ENCODE measurements around the gene RAB29.
A peak's percentile ranks its signal among the peaks of the same experiment; 100 is the strongest.
"Not testable (repeated sequence)": the region's sequence is repeated elsewhere in the genome, so short reads cannot be mapped to it uniquely, and the experiment has no call there.

Gene RAB29, protein sequence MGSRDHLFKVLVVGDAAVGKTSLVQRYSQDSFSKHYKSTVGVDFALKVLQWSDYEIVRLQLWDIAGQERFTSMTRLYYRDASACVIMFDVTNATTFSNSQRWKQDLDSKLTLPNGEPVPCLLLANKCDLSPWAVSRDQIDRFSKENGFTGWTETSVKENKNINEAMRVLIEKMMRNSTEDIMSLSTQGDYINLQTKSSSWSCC

DNA sequence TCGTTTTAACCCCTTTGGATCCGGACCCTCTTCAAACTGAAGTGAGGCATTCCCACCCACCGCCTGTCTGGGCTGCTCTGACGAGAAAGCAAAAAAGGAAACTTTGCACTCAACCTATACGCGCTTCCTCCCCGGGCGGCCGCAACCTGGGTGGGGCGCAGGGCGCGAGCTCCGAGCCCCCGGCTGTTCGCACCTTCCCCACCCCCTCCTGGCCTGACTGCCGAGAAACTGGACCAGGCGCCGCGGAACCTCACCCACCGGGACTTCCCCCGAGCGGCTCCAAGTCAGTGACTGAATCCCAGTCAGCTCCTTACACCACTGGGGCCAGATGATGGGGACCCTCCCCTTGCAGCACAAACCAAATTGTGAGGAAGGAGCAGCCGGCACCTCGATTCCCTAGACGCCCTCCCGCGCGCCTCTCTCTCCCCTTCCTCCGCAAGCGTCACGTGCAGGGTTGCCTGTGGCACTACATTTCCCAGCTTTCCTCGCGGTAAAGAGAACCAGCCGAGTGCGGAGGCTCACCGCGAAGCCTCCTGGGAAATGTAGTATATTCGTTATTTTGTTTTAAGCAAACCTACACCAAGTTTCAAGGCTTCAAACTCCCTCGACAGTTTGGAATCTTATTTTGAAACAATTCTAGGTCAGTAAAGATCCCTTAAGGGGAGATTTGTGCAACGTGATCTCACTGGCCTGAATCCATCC is at the start of gene RAB29:
Gene RAB29 (minus strand): TSS at position 468 of the 702 bp plus-strand sequence. CDS start 526 bp downstream, outside the sequence.
- DNase-seq (ENCODE audit: low read depth): peak; percentile 56

DNA sequence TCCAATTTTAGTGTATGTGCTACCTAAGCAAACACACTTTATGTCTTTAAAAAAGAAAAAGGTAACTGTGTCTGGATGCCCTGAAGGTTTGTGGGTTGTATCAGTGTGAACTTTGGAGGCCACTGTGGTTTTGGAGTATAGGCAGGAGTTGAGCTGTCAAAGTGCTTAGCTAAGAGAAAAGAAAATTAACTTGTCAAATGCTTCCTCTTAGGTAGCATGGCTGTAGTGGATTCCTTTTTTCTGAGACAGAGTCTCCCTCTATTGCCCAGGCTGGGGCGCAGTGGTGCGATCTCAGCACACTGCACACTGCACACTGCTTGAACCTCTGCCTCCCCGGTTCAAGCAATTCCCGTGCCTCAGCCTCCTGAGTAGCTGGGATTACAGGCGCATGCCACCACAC is 48.9 kb upstream of the RAB29 start:
- no peak for DNase-seq (ENCODE audit: low read depth)

DNA sequence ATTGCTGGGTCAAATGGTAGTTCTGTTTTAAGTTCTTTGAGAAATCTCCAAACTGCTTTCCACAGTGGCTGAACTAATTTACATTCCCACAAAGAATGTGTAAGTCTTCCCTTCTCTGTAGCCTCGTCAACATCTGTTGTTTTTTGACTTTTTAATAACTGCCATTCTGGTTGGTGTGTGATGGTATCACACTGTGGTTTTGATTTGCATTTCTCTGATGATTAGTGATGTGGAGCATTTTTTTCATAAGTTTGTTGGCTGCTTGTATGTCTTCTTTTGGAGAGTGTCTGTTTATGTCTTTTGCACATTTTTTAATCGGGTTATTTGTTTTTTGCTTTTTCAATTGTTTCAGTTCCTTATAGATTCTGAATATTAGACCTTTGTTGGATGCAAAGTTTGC is 48.0 kb upstream of the RAB29 start:
- DNase-seq (ENCODE audit: low read depth): not testable (repeated sequence)

DNA sequence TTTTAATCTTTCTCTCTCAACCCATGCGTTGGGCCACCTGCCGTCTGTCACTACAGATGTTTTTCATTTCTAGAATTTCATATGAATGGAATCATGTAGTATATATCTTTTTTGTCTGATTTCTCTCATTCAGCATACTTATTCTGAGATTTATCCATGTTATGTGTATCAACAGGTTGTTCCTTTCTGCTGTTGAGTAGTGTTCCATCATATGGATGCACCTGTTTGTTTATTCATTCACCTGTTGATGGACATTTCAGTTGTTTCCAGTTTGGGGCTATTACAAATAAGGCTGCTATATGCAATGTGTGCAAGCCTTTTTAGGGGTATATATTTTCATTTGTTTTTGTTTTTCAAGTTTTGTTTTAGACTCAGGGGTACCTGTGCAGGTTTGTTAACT is 47.1 kb upstream of the RAB29 start:
- DNase-seq (ENCODE audit: low read depth): no peak

DNA sequence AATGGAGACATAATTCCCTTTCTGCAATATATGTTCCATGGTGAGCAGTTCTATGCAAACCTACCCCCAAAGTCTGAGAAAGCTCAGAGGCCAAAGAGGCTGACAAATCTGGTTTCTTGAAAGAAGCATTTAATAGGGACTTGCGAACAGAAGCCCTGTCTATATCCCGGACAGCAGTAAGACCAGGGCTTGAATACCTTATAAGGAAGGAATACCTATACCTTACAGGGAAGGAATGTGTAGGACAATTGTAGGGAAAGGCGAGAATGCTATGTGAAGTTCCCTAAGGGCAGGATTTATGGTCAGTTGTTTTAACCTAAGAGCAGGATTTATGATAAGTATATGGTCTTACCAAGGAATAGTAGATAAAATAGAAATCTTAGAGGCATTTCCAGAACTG is 42.7 kb upstream of the RAB29 start:
- no peak for DNase-seq (ENCODE audit: low read depth)

DNA sequence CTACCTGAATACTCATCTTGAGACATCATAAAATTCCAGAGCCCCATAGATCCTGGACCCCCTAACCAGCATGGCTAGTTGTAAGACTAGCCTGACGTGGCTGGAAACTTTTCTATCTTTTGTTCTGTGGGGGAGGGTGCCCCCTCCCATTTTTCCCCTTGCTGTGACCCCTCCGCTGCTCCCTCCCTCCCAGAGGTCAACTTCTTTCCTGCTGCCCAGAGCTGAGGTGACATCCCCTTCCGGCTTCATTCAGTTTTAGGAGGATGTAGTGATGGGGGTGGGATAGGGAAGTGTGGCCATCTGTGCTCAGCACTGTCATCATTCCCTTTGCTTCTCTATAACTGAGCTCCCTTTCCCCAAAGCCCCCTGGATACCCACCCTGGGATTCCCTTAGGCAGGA is 42.1 kb upstream of the RAB29 start:
- DNase-seq (ENCODE audit: low read depth): no peak

DNA sequence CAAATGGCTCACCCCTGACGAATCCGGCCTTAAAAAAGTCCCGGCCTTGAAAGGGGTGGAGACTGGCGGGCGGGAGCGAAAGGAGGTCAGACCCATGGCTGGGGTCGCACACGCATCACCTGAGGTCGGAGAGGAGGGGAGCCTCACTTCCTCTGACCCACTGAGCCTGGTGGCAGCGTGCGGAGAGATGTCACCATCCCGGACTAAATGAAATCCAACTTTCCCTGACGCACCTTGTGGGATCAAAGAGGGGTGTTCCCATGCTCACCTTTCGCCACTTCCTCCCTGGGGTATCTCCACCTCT is 38.4 kb upstream of the RAB29 start:
- no peak for DNase-seq (ENCODE audit: low read depth)

DNA sequence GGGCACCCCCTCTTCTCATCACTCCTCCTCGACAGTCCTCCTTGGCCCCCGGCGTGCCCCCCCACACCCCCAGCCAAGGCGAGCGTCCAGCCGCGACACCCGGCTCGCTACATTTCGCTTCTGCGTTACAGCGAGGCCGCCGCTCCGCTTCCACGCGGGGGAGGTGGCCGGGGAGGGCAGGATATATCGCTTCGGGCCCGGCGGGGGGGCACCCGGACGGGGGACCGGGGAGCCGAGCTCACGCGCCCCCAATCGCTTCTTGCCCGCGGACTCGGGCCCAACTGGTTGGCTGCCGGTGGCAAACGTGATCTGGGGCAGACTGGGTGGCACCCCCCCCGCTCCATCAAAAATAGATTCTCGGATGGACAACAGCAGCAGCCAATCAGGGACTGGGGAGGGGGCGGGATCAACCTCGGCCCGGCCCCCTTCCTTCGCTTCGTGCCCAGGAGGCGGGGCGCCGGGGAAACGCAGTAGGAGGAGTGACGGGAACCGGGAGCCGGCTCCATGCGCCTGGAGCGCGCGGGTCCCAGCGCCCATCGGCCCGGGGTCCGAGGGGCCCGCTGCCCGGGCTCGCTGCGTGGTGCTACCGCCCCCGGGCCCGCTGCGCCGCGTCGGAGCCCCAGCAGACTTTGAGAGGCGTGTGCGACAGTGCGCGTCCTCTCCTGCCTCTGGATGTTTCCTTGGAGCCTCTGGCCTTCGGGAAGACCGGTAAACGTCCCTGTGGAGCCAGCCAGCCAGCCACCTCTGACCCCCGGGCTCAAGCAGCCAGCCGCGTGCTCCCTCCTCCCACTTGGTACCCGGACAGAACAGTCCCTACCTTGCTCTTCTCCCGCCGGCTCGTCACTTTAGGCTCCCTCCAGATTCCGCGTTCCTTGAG is 37.8 kb upstream of the RAB29 start, which contains the start of gene SLC41A1:
Gene SLC41A1 (minus strand): TSS at position 321 of the 877 bp plus-strand sequence. CDS start 2,757 bp downstream, outside the sequence.
- DNase-seq (ENCODE audit: low read depth): peak; percentile 69

DNA sequence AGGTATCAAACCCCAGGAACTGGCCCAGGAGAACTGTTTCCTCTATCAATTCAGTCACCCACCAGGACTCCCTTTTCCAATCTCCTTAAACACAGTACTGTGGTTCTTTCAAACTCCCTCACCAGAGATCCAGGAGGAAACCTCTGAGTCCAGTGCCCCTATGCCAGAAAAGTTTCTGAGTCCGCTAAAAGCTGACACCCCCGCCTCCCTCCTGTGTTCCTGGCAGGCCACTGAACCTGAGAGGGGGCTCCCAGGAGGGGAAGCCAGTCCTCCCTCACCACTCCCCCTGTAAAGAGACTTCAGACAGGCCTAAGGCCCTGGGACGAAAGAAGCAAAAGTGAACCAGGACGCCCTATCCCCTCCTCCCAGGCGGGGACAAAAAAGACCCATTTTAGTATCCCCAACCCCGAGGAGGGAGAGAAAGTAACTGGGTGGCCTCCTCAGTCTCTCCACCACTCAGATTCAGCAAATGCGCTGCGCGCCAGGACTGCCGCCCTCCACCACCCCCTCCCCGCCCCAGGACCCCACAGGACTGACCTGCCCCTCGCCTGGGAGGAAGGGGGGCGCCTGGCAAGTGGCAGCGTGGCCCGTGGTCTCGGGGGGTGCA is 37.1 kb upstream of the RAB29 start:
- DNase-seq (ENCODE audit: low read depth): no peak

DNA sequence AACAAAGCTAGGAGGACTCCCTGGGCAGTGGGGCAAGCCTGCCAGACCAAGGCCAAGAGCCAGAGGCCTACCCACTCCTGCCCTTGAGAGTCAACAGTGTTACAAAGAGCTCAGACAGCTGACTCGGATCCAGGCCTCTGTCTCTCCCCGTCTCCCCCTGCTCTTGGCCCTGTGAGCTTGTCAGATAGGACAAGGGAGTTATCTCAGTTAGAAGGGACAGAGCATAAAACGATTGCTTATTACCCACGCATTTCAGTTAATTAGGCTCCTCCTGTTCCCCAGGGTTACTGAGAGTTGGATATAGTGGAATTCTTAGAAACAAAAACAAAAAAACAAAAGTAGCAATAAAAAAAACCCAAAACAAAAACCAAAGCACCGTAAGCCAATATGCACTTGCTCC is 36.4 kb upstream of the RAB29 start:
- DNase-seq (ENCODE audit: low read depth): no peak

DNA sequence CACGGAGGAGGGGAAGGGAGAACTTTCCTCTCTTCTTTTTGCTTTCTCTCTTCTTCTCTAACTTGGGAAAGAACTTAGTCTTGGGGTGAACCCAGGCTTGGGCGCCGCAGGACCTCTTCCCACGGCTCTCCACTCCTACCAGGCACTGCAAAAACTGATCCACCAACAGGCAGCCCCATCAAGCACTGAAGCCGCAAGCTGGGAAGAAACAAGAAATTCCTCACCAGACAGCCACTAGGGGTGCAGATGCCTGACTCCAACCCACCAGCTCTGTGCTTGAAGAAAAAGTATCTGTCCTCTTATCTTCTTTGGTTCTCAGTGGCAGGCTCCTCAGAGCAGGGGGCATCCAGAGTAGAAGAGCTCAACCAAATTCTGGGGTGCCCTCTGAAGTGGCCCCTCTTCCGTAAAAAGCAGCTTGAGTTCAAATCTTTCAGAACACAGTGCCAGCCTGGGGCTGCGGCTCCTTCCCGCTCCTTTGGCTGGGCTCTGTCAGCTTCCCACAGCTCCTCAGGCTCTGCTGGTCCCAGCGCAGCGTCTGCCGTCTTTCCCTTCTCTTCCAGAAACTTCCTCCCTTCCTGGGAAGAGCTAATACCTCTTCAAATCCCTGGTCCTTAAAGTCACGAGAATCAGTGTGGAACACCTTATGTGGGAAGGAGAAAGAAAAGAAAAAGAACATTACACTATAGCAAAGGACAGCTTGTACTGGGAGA is 35.3 kb upstream of the RAB29 start:
- DNase-seq (ENCODE audit: low read depth): no peak

DNA sequence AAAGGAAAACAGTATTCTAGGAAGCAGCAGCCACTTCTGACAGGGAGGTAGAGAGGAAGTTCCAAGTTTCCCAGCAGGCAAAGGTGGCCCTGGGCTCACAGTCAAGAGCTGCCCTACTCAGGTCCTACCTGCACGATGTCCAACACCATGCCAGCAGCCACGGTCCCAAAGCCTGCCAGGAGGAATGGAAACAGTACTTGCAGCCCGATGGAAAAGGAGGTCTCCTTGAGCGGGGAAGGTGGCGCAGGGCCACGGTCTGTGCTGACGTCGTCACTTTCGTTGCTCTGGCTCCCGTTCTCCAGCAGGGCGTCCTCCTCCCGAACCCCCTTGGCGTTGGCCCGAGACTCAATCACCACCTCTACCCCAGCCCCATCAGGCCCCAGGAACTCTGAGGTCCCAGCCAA is 34.7 kb upstream of the RAB29 start:
- DNase-seq (ENCODE audit: low read depth): no peak

DNA sequence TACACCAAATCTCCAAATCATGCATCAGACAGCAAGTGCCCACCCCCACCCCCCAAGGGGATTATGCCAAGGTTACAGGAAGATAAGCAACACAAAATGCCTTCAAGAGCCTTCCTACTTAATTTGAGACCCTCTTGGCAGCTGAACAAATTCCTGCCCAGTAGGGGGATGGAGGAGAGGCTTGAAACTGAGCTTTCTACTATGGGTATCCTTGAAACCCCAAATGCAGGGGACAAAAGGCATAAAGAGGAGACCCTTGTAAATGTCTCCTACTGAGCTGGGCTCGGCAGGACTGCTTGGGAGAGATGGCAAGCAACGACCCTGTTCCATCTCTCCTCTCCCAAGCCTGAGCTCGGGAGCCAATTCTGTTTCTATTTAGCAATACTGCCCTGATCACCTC is 34.2 kb upstream of the RAB29 start:
- DNase-seq (ENCODE audit: low read depth): no peak

DNA sequence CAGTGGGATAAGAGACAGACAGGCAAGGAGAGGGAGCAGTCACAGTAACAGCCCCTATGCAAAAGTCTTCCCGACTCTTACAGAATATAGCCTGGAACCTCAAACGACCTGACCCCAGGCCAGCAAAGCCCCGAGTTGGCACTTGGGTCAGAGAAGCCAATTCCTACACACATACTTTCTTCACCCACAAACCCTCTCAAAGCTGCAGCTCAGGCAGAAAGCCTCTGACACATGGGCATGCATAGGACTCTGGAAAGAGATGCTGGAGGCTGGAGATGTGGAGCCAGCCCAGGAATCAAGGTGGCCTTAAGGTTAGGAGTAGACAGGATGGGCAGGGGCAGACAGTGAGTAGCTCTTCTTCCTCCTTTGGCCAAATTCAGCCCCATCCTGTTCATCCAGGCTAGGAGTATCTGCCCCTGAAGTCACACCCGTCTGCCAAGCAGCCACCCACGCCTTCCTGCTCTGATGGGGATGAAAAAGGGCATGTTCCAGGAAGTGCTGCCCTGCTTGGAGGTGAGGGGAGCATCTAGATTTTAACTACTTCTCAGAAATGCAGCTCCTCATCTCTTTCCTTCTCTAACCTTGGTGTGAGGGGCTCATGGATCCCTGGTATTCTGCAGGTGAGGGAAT is 29.9 kb upstream of the RAB29 start:
- DNase-seq (ENCODE audit: low read depth): no peak

DNA sequence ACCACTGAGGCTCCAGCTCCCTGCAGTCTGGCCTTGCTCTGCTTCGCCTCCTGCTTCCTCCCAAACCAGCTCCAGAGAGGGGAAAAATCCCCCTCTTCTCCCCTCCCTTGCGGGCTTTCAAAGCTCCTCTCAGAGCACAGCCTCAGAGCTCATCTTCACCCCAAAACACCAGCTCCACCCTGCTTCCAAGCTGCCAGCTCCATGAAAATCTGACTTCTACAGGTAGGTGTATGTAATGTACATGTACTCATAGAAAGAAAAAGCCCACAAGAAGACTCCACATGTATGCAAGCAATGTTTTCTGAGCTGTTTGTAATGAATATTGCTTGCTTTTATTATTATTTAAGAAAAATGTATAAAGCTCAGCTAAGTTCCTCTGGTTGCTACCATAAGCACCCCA is 29.3 kb upstream of the RAB29 start:
- DNase-seq (ENCODE audit: low read depth): no peak

DNA sequence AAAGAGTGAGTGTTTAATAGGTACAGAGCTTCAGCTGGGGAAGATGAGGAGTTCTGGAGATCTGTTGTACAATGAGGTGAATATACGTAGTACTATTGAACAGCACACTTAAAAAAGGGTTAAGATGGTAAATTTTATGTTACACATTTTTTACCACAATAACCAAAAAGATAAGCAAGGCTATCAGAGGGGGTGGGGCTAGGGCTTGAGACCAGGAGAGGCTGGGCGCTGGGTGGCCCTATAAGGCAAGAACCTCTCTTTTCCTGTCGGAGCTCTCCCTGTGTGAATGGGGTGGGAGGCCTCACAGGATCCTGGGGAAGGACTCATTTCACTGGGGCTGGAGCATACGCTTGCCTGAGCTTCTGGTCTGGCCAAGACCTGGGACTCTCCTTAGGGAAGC is 28.7 kb upstream of the RAB29 start:
- no peak for DNase-seq (ENCODE audit: low read depth)

DNA sequence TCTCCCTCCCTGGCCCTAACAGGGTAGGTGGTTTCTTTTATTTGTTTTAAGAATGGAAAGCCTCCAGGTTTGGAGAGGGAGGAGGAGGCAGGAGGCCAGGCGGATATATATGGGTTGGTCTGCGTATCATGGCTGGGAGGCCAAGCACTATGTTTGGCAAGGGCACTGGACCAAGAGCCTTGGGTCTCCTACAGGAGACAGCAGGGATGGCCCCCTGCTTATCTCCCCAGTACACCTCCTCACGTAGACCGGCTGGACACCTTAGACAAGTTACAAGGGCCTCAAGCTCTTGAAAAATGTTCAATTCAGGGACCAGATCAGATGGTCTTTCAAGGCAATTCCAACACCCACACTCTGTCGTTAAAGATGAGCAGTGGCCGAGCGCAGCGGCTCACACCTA is 26.8 kb upstream of the RAB29 start:
- no peak for DNase-seq (ENCODE audit: low read depth)

DNA sequence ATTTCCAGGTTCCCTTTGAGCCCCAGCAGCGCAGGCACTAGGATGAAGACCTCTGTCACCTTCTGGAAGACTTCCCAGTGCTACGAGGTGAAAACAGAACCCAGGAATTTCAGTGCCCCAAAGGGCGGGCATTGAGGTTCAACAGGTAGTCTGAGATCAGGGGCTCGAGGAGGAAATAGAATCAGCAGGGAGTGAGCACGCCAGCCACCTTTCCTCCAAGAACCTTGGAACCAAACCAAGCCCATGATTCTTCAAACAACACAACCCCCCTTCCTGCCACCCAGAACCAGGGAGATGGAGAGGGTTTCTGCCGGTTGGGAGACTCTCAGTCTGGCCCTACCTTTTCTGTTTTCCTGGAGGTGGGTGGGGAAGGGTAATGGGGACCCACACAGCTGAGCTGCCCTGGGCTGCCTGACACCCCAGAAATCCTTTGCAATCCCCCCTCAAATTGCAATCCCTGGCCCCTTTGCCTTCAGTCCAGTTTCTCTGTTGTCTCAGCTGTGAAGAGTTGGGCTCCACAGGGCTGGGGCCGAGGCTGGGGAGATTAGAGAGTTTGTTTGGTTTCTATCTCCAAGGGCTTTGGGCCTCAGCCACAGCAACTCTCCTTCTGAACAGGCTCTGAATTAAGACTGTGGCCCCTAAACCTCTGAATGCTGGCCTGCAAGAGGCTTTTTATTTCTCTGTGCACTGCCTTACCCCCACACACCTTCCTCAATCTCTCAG is 25.9 kb upstream of the RAB29 start:
- DNase-seq (ENCODE audit: low read depth): no peak

DNA sequence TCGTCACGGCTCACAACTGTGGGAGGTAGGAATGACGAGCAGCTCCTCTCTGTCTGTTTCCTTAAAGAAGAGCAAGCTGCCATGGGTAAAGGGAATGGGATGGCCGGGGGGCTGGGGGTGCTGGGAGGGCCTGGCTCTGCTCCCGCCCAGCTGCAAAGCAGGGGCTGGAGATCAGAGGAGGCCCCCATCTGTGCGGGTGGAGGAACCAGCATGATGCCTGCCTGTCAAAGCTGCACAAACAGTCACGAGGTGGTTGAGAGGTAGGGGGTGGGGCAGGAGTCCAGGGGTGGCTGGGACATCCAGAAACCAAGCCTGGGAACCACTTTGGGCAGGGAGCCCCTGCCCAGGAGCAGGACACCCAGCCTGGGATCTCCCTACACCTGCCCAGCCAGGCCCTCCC is 25.1 kb upstream of the RAB29 start:
- DNase-seq (ENCODE audit: low read depth): no peak

DNA sequence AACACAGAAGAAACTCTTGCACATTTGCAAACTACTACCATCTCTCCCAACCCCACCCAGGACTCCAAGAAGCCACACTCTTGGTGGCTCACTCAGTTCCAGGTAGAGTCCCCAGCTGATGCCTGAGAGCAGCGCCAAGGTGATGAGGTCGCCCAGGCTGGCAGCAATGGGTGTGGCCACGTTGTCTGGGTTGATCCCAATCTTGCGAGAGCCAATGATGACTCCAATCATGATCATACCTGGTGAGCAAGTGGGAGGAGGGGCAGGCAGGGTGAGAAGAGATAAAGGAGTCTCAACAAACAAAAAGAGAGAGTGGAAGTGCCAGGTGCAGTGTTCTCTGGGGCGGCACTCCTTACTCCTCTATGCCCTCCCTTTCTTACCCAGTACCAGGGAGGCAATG is 23.3 kb upstream of the RAB29 start:
- no peak for DNase-seq (ENCODE audit: low read depth)

DNA sequence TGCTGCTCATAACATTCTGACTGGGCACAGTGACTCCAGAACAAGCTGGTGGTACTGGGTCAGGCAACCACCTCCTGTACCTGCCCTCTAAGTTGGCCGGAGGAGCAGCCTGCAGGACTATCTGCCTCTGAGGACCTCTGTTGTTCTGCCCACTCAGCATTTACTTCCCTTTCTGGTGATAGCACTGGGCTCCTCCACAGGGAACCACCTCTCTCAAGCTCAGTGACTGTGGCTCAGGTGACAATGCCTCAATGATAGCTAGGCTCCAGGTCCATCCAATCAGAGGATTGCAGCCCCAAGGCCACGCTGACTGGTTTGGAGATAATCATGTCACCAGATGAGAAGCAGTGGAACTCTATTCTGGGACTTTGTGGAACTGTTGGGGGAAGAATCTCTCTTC is 21.9 kb upstream of the RAB29 start:
- DNase-seq (ENCODE audit: low read depth): no peak
